BJ (cell line): ENCODE results near the gene AHRR. TPM values are rescaled to one million over a fixed set of nuclear protein-coding genes. Genes with fewer than 3 reads are reported as not detected.

ENCODE experiments used
- CTCF ChIA-PET: fragments of 350-600 bp; formaldehyde crosslinking; extraction: SDS; loops from one replicate; lab custom pipeline; 2021; ENCODE audit warnings: antibody characterized with exemption, inconsistent platforms; lab: Yijun Ruan, JAX
- POLR2A ChIA-PET: fragments of 300-600 bp; sonication (Branson Sonifier 250); formaldehyde crosslinking; extraction: SDS; loops from one replicate; lab custom pipeline; 2021; ENCODE audit warnings: antibody characterized with exemption; lab: Charles Lee
- DNase-seq: peaks from one replicate; pipeline ENCODE4 v3.0.0-alpha.2; 2011; ENCODE audit warnings: low read depth
- H3K27me3 ChIP-seq: 2 replicates; pipeline ENCODE4 v1.6.0; 2011; ENCODE audit warnings: low read length; ENCODE audit not compliant: control insufficient read depth, insufficient read depth
- H3K36me3 ChIP-seq: 2 replicates; pipeline ENCODE4 v1.5.1; 2011; ENCODE audit warnings: low read length; ENCODE audit not compliant: control insufficient read depth, insufficient read depth
- H3K4me3 ChIP-seq: 2 replicates; pipeline ENCODE4 v1.5.1; 2011; ENCODE audit warnings: low read depth, mild to moderate bottlenecking, control low read depth, low read length
- CTCF ChIP-seq: IDR thresholded peaks from 2 replicates; pipeline ENCODE4 v1.5.1; 2011; ENCODE audit warnings: low read depth, mild to moderate bottlenecking, control low read depth, inconsistent platforms, low read length, moderate library complexity; ENCODE audit not compliant: insufficient read depth
- polyA plus RNA-seq: library from polyadenylated mRNA; depleted of rRNA; stranded (reverse); fragments of >200 nt; gene quantifications from 2 replicates; pipeline ENCODE4 v1.2.3, GENCODE V29; 2011

Gene AHRR
- polyA plus RNA-seq, 1 experiment = 36.4 TPM

GRCh38 chr5:385321-385720 lies 63.8 kb downstream of the AHRR start:
- ChIA-PET CTCF (interaction anchor here (0.7 to 1.0 kb wide), 2 partner anchors 24 to 67 kb away, joined by 3 read pairs; no protein-coding TSS in a partner anchor), POLR2A (interaction anchor here (0.9 kb wide), 1 partner anchor 95 kb away, joined by 4 read pairs; no protein-coding TSS in a partner anchor)
- Histone ChIP-seq H3K27me3 (no peaks in the 10 kb centered on the region), H3K36me3 (peaks cover 27% of the 10 kb centered on the region), H3K4me3 (no peak overlapping the region)
- no peak for DNase-seq
- TF ChIP-seq CTCF = no peak

- no peak for TF ChIP-seq CTCF
- CTCF ChIA-PET = no interaction called here
- no peak for DNase-seq
- Histone ChIP-seq H3K4me3 (no peak overlapping the region), H3K36me3 (peaks cover 27% of the 10 kb centered on the region), H3K27me3 (no peaks in the 10 kb centered on the region)
- POLR2A ChIA-PET = no interaction called here
Observed at GRCh38 chr5:386432-387341, 65.2 kb downstream of the AHRR start.

GRCh38 chr5:387491-388265 lies 66.2 kb downstream of the AHRR start:
- Histone ChIP-seq H3K27me3 (no peaks in the 10 kb centered on the region), H3K36me3 (peaks cover 27% of the 10 kb centered on the region), H3K4me3 (no peak overlapping the region)
- TF ChIP-seq CTCF = no peak
- CTCF ChIA-PET = interaction anchor here (0.8 to 1.6 kb wide), 2 partner anchors 9 to 12 kb away, joined by 3 to 5 read pairs; no protein-coding TSS in a partner anchor
- POLR2A ChIA-PET = no interaction called here
- DNase-seq = no peak

- ChIA-PET CTCF (interaction anchor here (0.8 to 1.6 kb wide), 2 partner anchors 10 to 11 kb away, joined by 3 to 5 read pairs; no protein-coding TSS in a partner anchor), POLR2A (no interaction called here)
- Histone ChIP-seq H3K36me3 (peaks cover 28% of the 10 kb centered on the region), H3K4me3 (no peak overlapping the region), H3K27me3 (no peaks in the 10 kb centered on the region)
- DNase-seq = no peak
- TF ChIP-seq CTCF = no peak
Observed at GRCh38 chr5:388266-389196, 67.0 kb downstream of the AHRR start.
